ENCODE data around the gene ZNF174.
A peak's percentile ranks its signal among the peaks of the same experiment; 100 is the strongest.

ZNF174 gene

DNA sequence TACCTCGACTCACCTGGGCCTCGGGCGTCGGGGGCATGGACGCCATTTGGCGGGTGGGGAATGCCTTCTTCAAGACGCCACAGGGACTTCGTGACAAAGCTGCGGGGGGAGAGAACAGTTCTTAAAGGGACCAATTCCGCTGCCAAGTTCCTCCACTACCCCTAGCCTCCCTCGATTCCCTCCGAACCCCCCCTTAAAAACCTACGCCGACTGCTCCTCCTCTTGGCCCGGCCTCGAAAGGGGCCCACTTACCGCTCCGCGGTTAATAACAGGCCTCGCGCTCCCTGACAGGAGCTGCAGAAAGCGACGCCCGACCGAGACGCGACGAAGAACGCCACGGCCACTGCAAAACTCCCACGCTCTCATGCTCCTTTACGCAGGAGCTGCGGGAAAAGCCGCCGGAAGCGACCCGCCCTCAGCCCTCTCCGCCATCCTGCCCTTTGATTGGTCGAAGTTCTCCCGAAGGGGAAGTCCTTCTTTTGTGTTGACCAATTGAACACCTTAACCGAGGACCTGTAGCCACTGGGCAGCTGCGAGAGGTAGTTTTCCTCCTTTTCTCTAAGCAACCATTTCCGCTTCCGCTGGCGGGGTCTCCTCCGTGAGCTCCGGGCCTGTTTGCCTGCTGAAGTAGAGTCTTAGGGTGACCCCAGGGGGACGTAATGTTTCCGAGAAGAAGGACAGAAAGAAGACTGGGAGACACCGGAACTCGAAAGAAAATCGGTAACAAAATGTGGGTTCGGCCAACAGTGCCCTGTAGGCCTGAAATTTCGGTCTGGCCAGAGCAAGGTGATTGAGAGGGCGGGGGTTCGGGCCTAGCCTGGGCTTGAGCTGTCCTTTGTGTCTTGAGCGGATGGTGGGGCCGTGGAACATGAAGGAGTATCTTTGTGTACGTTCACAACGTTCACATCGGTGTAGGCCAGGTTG, 42.4 kb downstream of the ZNF174 start, which contains the start of the genes NAA60 and ZNF597:
TSS of gene NAA60 (plus strand) at position 573 of the 924 bp plus-strand sequence. CDS start 32,548 bp downstream, outside the sequence.
TSS of gene ZNF597 (minus strand) at position 397 of the 924 bp plus-strand sequence. CDS start at position 46, 351 bp downstream.
- DNase-seq (ENCODE audit: low read depth in 4 of 4, low spot score in 1 of 4) = peak; percentile 37 to 63 (median 54)

DNA sequence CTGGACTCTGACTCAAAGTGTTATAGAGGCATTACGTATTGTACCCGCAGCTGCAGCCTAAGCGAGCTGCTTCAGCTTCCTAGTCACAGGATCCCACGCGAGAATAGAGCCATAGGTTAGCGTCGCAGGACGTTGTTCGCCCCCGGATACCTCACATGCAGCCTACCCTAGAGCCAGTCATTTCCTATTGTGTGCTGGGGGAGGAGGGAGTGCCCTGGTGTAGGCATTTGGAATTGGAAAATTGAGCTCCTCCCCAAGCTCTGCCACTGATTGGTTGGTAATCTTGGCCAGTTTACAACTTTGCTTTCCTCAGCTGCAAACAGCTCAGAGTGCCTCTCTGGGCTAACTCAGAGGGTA, 43.0 kb downstream of the ZNF174 start:
- DNase-seq (ENCODE audit: low read depth in 4 of 4, low spot score in 1 of 4) = no peak

DNA sequence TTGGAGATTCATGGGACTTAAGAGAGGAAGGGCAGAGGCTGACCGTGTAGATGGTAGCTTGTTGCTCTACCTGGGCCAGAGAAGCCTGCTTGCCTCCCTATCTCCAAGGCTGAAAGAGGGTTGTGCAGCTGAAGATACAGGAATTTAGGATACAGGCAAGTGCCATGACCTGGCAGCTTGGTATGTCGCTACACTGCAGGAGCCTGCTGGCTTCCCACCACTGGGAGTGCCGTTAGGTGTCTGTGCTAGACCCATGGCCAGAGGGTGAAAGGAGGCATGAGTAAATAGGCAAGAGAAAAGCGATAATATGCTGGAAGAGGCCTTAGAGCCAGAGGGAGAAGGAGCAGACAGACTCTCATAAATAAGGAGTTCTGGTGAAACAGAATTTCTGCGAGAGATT, 53.1 kb downstream of the ZNF174 start:
- DNase-seq (ENCODE audit: low read depth in 4 of 4, low spot score in 1 of 4) = no peak

DNA sequence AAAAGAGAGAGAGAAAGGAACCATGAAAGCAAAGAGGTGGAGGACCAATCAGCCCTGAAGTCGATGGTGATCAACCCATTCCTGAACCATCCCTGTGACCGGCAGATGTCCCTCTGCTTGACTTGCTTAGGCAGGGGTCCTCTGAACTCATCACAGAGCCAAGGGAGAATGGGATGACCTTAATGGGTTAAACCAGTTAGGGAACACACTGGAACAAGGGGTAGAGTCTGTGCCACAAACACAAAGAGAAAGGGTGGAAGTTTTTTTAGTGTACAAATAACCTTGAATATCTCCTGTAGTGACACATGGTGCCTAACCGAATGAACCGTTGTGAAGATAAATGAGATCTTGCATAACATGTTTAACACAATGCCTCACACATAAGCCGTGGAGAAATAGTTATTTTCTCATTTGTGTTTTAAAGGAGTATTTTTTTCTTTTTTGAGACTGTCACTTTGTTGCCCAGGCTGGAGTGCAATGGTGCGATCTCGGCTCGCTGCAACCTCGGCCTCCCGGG, 53.7 kb downstream of the ZNF174 start:
- DNase-seq (ENCODE audit: low read depth in 4 of 4, low spot score in 1 of 4) = no peak

DNA sequence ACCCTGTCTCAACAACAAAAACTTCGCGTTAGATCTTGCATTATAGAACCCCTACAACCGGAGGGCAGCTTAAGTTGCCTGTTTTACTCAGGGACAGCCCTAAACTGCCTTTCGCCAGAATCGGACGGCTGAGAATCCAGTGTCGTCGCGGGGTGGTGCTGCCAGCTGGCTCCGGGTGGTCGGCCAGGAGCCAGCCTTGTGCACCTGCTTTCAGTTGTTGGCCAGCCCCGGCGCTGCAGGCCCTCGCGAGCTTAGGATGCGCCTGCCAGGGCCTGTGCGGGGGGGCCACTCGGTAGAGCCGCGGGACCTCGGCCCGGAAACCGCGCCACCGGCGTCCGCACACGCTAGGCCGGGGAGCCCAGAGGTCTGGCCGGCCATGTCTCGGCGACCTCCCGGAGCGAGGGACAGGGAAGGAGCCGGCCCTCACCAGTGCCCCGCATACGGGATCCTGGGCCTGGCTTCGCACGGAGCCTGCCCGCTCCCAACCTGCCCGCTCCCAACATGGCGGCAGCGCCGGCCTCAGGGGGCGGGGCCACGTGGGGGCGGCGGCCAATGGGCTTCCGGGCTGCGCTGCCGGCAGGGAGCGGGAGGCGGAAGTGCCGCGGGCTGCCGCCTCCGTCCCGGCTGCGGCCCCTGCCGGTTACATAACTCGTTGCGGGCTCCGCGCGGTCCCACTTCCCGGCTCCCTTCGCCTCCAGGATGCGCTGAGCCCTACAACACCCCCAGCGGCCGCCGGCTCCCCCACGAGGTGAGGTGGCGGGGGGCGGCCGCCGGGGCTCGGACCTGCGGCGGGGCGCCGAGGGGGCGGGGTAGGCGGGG, 56.6 kb downstream of the ZNF174 start:
- peak; percentile 64 to 85 (median 73) for DNase-seq (ENCODE audit: low read depth in 4 of 4, low spot score in 1 of 4)

DNA sequence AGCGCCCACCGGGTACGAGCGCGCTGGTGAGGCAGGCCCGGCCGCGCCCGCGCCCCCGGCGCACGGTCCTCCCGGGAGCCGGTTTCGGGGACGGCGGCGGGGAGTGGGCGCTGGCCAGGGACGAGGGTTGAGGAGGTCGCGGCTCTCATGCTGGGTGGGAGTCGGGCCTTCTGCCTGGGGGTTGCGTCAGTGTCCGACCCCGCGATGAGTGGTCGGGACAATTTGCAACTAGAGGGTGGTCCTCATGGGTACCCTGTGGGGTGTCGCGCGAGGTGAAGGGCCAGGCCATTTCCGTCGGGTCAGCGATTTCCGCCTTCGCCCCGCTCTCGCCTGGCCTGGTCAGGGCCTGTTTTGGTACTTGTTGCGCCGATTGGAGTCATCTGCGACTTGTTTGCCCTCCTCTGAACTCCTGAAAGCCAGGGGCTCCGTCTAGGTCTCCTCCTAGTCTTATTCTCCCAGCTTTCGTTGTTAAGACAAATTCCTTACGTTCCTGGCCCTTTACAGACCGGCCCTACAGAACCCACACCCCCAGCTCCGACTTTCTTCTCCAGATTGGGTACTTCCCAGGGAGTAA, 57.4 kb downstream of the ZNF174 start:
- DNase-seq (ENCODE audit: low read depth in 4 of 4, low spot score in 1 of 4) = no peak

DNA sequence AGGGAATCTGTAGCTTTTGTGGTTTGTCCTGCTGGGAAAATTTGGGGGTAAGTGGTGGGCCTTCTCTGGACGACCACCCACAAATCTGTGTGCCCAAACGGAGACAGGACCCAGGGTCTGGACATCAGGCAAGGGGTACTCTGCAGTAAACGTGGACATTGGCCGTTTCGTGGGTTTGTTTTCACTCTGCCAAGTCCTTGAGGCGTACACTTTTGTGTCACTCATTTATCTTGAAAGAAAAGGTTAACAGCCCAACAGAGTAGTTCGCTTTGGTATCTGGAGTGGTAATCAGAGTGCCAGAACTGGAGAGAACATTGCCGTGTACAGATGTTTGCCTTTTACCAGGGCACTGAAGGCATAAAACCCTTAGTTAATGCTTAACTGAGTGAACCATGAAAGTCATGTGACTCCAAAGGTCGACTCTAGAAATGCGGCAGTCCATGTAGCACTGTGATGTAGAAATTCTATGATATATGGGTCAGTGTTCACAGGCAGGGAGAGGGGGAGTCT, 57.9 kb downstream of the ZNF174 start:
- DNase-seq (ENCODE audit: low read depth in 4 of 4, low spot score in 1 of 4) = no peak

Measured in stimulated activated CD4-positive, alpha-beta T cell treated with anti-CD3 and anti-CD28 coated beads, Interleukin-1b, Interleukin-23, amount 100 ng/mL, for 24 hours (primary cell).